Posterior vena cava (tissue), 2 donors: ENCODE results near the gene SLC22A3. TPM values are rescaled to one million over a fixed set of nuclear protein-coding genes. Genes with fewer than 3 reads are reported as not detected.
"Not testable (repeated sequence)": the region's sequence is repeated elsewhere in the genome, so short reads cannot be mapped to it uniquely, and the experiment has no call there.

Source experiments
- DNase-seq: peaks from one replicate; pipeline ENCODE4 v3.0.0-alpha.2; 2020; ENCODE audit warnings: low spot score
- intact Hi-C, 2 donors: fragments of 100-400 bp; cut with DNase I; formaldehyde crosslinking; loops; one replicate each; pipeline versions ENCODE4 v1.14.1 to v1.14.2; 2022 to 2023
- total RNA-seq, 2 donors: library from RNA; stranded (reverse); fragmentation: NEBNext Ultra II Directional; extraction: Animal tissue kit (Norgen Biotek cat#: 25700); gene quantifications; one replicate each; pipeline ENCODE4 v1.2.1, GENCODE V29; 2021
- donor health status: DM: yes; HTN: yes; CAD: no.
- donor health status: DM: yes; HTN: yes; CAD: no.

Gene SLC22A3
- total RNA-seq, 2 donors from 2014 or later: 24.3 to 26.6 TPM

DNA sequence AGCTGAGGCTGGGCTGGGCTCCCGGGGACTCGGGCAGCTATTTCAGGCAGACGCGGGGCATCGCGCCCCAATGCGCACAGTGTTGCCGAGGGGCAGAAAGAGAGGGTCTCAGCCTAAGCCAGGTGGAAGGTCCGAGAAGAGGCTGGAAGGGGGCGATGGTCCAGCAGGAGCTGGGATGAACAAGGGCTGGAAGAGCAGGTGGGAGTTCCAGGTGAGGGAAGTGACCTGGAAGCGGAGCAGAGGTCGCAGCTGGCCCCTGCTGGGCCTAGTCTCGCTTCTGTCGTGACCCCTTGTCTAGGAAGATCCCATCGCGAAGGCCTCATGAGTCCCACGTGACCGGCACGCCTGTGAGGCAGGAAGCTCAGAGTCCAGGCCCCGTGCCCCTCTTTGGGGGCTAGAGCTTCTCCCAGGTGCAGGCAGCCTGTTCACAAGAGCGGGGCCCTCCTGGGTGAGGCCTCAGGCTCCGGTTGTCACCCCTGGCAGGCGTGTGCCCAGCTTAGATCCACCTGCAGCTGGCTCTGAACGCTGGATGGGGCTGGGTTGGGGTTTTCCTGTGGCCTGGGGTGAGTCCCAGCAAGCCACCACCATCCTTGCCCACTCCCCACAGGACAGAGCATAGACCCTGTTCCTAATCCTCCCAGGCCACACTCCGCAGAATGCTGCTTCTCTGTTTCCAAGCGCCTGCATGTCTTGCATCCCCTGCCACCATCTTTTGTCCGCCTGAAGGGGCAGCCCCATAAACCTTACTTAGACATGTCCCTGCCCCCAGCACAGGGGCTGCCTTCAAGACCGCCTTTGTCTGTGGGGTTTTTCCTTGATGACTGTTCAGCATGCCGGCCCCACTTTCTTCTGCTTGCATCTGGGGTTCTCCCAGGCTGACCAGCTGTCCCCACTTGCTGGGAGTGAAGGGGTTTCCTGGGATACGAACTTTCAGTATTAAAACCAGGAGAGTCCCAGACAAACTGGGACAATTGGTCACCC, 15.1 kb downstream of the SLC22A3 start:
- no peak for DNase-seq
- intact Hi-C loops: no loop called here

DNA sequence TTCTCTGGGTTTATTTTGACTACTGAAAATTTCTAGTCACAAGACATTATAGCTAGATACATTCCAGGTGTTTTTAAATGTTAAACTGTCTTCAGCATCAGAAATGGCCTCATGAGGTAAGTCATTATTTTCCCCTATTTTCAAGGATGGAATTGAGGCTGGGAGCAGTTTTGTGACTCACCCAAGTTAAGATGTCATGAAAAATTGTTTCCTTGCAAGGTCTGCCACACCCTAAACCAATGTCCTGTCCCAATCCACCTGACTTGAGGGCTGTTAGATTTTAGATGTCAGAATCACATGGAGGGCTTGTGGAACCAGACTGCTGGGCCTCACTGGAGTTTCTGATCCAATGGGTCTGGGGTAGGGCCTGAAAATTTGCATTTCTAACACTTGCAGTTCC, 16.9 kb downstream of the SLC22A3 start:
- intact Hi-C loops: no loop called here
- no peak for DNase-seq

GRCh38 chr6:160367798-160368547, 19.8 kb downstream of the SLC22A3 start:
- no peak for DNase-seq
- intact Hi-C loops: no loop called here

GRCh38 chr6:160368670-160369069, 20.5 kb downstream of the SLC22A3 start:
- intact Hi-C loops: no loop called here
- DNase-seq: no peak

- intact Hi-C loops, DNase-seq: not testable (repeated sequence)
Observed at GRCh38 chr6:160373601-160374000, 25.4 kb downstream of the SLC22A3 start.

DNA sequence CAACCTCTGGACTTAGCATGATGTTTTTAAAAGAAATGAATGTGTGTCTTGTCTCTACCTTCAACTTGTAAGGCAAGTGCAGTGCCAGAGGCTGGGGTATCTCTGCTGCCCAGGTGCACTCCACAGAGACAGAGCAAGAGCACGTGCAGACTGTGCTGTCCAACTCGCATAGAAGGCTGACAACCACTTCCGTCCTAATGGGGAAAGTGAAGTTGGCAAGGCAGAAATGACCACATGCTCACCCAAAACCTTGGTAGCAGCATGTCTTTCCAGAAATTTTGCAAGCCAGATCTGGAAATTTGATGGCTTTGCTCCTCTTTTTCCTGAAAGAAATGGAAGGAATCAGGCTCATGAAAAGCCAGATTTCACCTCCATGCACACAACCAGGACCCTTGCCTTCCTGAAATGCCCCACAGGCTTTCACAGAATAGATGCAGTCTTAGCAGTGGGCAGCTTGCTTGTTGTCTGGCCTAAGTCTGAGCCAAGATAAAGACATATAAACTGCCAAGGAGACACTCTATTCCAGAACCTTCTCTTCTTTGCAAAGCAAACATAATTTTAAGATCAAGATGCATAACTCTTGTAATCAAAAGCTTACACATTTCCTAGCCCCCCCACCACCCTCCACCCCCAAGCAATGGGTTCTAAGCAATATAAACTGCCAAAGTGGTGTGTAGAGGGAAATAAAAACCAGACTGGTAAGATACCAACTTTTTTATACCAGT, 26.8 kb downstream of the SLC22A3 start:
- intact Hi-C loops: no loop called here
- no peak for DNase-seq

- intact Hi-C loops: no loop called here
- DNase-seq: no peak
Observed at GRCh38 chr6:160375561-160375949, 27.4 kb downstream of the SLC22A3 start.

DNA sequence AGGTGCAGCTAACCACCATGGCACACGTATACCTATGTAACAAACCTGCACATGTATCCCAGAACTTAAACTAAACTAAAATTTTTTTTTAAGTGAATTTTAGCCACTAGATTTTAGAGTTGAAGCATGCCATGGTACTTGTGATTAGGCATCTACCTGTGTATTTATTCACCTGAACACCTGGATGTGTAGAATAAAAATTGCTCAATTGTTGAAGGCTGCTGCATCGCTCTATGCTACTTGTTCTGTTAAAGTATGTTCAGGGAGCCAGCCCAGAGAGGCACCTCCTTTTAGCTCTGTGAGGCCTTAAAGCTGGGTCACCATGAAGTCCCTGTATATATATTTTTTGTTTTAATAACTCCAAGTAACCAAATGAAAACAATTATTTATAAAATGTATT, 28.3 kb downstream of the SLC22A3 start:
- no peak for DNase-seq
- intact Hi-C loops: no loop called here

DNA sequence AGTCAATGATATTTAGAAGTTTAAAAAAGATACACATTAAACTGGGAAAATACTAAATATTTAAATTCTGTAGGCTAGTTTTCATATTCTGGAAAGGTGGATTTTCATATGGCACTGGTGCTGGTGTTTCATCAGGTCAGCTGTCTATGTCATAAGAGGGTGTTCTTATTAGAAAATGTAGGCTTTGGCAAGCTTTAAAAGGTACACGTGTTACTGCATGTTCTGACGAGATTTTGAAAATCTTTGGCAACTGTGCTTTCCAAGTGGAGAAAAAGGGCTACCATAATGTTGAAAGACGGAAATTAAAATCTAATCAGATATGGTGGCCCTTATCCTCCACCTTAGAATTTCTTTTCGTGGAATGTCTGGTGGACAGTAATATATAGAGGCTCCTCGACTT, 30.0 kb downstream of the SLC22A3 start:
- intact Hi-C loops: no loop called here
- no peak for DNase-seq

DNA sequence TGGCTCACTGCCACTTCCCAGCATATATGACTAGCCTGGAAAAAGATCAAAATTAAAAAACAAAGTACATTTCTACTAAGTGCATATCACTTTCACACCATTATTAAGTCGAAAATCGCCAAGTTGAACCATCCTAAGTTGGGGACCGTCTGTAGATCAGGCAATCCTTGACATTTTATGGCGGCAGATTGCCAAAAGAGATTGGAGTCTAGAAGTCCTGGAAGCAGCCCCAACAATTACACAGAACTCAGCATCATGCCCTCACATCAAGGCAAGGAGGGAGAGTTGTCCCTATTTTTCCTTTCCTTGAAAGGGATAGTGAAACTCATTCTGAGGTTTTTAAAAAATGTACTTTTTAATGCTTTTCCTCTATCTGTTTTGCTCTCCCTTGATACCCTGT, 30.7 kb downstream of the SLC22A3 start:
- intact Hi-C loops: no loop called here
- no peak for DNase-seq

DNA sequence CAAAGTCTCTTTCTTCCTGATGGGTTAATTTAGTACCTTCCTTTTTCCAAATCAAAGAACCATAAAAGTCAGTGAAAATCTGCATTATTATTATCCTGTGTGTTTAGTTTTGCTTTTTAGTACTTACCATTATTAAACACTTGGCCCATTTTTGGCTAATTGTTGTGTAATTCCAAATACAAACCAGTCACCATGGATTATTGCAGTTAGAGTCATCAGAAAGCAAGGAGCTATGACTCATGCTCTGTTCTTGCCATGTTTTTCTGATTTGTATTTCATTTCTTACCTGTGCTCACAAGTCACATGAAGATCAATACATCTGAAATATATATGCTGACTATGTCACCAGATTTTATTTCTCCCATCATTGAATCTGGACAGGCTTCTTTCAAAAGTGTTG, 31.3 kb downstream of the SLC22A3 start:
- intact Hi-C loops: no loop called here
- DNase-seq: no peak

DNA sequence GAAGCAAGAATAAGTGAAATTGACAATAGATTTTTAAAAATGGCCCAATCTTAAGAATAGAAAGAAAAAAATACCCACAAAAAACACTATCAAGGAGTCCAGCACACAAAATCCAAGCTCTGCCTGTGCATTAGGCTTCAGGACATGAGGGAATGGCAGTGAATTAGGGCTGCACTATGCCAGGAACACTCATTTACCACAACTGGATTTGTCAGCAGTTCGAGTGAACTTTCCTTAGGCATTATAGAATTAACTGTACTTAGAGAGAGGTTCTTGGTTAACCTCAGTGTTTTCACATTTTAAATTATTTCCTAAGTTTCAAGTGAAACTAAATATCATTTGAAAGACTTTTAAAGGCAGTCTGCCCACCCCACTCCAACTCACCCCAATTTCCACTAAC, 34.8 kb downstream of the SLC22A3 start:
- intact Hi-C loops: no loop called here
- DNase-seq: no peak

- no peak for DNase-seq
- intact Hi-C loops: no loop called here
Observed at GRCh38 chr6:160386869-160387530, 38.8 kb downstream of the SLC22A3 start.

GRCh38 chr6:160387916-160388643, 39.9 kb downstream of the SLC22A3 start:
- DNase-seq: no peak

GRCh38 chr6:160388922-160389321, 40.7 kb downstream of the SLC22A3 start:
- intact Hi-C loops: no loop called here

More at GRCh38 chr6:160387916-160388643, 39.9 kb downstream of the SLC22A3 start:
- intact Hi-C loops: no loop called here

DNA sequence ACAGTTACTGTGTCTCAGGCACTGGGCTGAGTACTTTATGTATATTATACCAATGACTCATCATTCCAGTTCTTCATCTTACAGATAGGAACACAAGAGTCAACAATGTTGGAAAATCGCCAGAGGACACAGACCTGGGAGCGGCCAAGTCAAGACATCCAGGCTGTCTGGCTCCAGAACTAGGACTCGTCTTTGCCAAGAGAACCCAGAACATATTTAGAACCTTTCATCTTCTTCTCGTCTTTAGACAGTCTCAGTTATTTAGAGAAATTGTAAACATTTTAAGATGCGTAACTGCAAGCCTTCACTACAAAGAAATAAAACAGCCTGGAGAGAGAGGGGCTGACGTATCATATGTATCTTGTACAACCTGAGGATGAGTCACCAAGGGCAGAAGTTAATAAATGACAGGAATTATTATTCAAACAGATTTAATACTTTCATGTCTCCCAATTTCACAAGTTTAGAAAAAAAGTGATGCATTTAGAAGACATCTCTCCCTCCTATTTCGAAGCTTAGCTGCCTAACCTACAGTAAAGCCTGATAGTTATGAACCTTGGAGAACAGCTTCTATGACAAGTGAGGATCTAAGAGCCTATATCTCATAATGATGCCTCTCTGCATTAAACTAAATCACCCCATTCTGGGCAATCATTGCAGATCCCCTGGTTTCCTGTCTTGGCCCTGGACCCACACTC, 43.4 kb downstream of the SLC22A3 start:
- intact Hi-C loops: no loop called here
- no peak for DNase-seq

More at GRCh38 chr6:160388922-160389321, 40.7 kb downstream of the SLC22A3 start:
- DNase-seq: no peak

DNA sequence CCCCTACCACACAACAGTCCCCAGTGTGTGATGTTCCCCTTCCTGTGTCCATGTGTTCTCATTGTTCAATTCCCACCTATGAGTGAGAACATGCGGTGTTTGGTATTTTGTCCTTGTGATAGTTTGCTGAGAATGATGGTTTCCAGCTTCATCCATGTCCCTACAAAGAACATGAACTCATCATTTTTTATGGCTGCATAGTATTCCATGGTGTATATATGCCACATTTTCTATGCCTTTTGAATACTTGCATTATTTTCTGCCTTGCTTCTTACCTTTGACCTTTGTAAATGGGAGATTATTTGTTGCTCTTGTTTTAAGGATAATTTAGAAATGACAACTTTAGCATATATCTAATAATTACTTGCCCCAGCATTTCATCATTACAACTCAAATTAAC, 45.3 kb downstream of the SLC22A3 start:
- DNase-seq, intact Hi-C loops: not testable (repeated sequence)
